ENCODE measurements around the gene TMEM191C. TPM values are rescaled to one million over a fixed set of nuclear protein-coding genes. Genes with fewer than 3 reads are reported as not detected.
"Not testable (repeated sequence)": the region's sequence is repeated elsewhere in the genome, so short reads cannot be mapped to it uniquely, and the experiment has no call there.

TMEM191C gene
- total and polyA plus RNA-seq, 3 experiments from 2014 or later: 0.64 to 2.2 (median 0.70) TPM

GRCh38 chr22:21489149-21489680 lies 22.0 kb downstream of the TMEM191C start:
- H3K4me1 Mint-ChIP-seq; H3K9me3 Mint-ChIP-seq; H3K27ac ChIP-seq (ENCODE audit: low read depth, low read length); H3K27ac Mint-ChIP-seq; DNase-seq; POLR2A ChIA-PET; H3K9me3 ChIP-seq (ENCODE audit: low read length); H3K36me3 Mint-ChIP-seq; H3K4me3 Mint-ChIP-seq; H3K27me3 Mint-ChIP-seq; H3K4me1 ChIP-seq (ENCODE audit: insufficient read depth, low read length); CTCF ChIA-PET; H3K4me3 ChIP-seq (ENCODE audit: low read length); H3K36me3 ChIP-seq (ENCODE audit: insufficient read depth, low read length); H3K27me3 ChIP-seq (ENCODE audit: insufficient read depth, low read length, poor library complexity, severe bottlenecking): not testable (repeated sequence)

GRCh38 chr22:21490556-21490955 lies 23.4 kb downstream of the TMEM191C start:
- H3K9me3 Mint-ChIP-seq; H3K4me3 ChIP-seq (ENCODE audit: low read length); H3K36me3 ChIP-seq (ENCODE audit: insufficient read depth, low read length); DNase-seq; H3K36me3 Mint-ChIP-seq; H3K9me3 ChIP-seq (ENCODE audit: low read length); H3K4me1 Mint-ChIP-seq; H3K27ac ChIP-seq (ENCODE audit: low read depth, low read length); POLR2A ChIA-PET; H3K4me1 ChIP-seq (ENCODE audit: insufficient read depth, low read length); H3K27me3 ChIP-seq (ENCODE audit: insufficient read depth, low read length, poor library complexity, severe bottlenecking); CTCF ChIA-PET; H3K27me3 Mint-ChIP-seq; H3K4me3 Mint-ChIP-seq: not testable (repeated sequence)
- H3K27ac Mint-ChIP-seq: peak overlapping the region in 1 of 8 donors; percentile 54

GRCh38 chr22:21492271-21492670 lies 25.1 kb downstream of the TMEM191C start:
- H3K9me3 Mint-ChIP-seq; DNase-seq; H3K27me3 ChIP-seq (ENCODE audit: insufficient read depth, low read length, poor library complexity, severe bottlenecking); H3K27ac Mint-ChIP-seq; H3K36me3 ChIP-seq (ENCODE audit: insufficient read depth, low read length); H3K27me3 Mint-ChIP-seq; H3K4me3 Mint-ChIP-seq; CTCF ChIA-PET; POLR2A ChIA-PET; H3K27ac ChIP-seq (ENCODE audit: low read depth, low read length); H3K9me3 ChIP-seq (ENCODE audit: low read length); H3K4me1 ChIP-seq (ENCODE audit: insufficient read depth, low read length); H3K36me3 Mint-ChIP-seq; H3K4me3 ChIP-seq (ENCODE audit: low read length); H3K4me1 Mint-ChIP-seq: not testable (repeated sequence)

GRCh38 chr22:21493789-21494782 lies 26.9 kb downstream of the TMEM191C start:
- H3K36me3 Mint-ChIP-seq; H3K4me3 ChIP-seq (ENCODE audit: low read length); H3K36me3 ChIP-seq (ENCODE audit: insufficient read depth, low read length); H3K9me3 ChIP-seq (ENCODE audit: low read length); H3K27ac Mint-ChIP-seq; H3K9me3 Mint-ChIP-seq; H3K27me3 Mint-ChIP-seq; H3K27me3 ChIP-seq (ENCODE audit: insufficient read depth, low read length, poor library complexity, severe bottlenecking); DNase-seq; CTCF ChIA-PET; H3K4me1 Mint-ChIP-seq; H3K4me1 ChIP-seq (ENCODE audit: insufficient read depth, low read length); H3K4me3 Mint-ChIP-seq; POLR2A ChIA-PET; H3K27ac ChIP-seq (ENCODE audit: low read depth, low read length): not testable (repeated sequence)

GRCh38 chr22:21497984-21498383 lies 30.8 kb downstream of the TMEM191C start:
- CTCF ChIA-PET; H3K36me3 ChIP-seq (ENCODE audit: insufficient read depth, low read length); H3K27ac Mint-ChIP-seq; DNase-seq; H3K4me3 Mint-ChIP-seq; POLR2A ChIA-PET; H3K4me1 ChIP-seq (ENCODE audit: insufficient read depth, low read length); H3K9me3 ChIP-seq (ENCODE audit: low read length); H3K27me3 Mint-ChIP-seq; H3K27me3 ChIP-seq (ENCODE audit: insufficient read depth, low read length, poor library complexity, severe bottlenecking); H3K4me3 ChIP-seq (ENCODE audit: low read length); H3K9me3 Mint-ChIP-seq; H3K27ac ChIP-seq (ENCODE audit: low read depth, low read length); H3K36me3 Mint-ChIP-seq; H3K4me1 Mint-ChIP-seq: not testable (repeated sequence)

- H3K4me3 Mint-ChIP-seq; POLR2A ChIA-PET; H3K4me1 Mint-ChIP-seq; H3K4me1 ChIP-seq (ENCODE audit: insufficient read depth, low read length); H3K9me3 ChIP-seq (ENCODE audit: low read length); H3K4me3 ChIP-seq (ENCODE audit: low read length); H3K36me3 ChIP-seq (ENCODE audit: insufficient read depth, low read length); DNase-seq; H3K9me3 Mint-ChIP-seq; H3K27me3 ChIP-seq (ENCODE audit: insufficient read depth, low read length, poor library complexity, severe bottlenecking); H3K36me3 Mint-ChIP-seq; CTCF ChIA-PET; H3K27ac ChIP-seq (ENCODE audit: low read depth, low read length); H3K27ac Mint-ChIP-seq; H3K27me3 Mint-ChIP-seq: not testable (repeated sequence)
These were observed 31.3 kb downstream of the TMEM191C start for GRCh38 chr22:21498489-21498888.

- DNase-seq: not testable (repeated sequence)
These were observed 32.7 kb downstream of the TMEM191C start for GRCh38 chr22:21499623-21500506.

GRCh38 chr22:21510397-21510796 lies 43.2 kb downstream of the TMEM191C start:
- H3K36me3 ChIP-seq (ENCODE audit: insufficient read depth, low read length); H3K27me3 Mint-ChIP-seq; H3K36me3 Mint-ChIP-seq; H3K9me3 ChIP-seq (ENCODE audit: low read length); H3K27me3 ChIP-seq (ENCODE audit: insufficient read depth, low read length, poor library complexity, severe bottlenecking); DNase-seq; H3K4me1 Mint-ChIP-seq; H3K27ac ChIP-seq (ENCODE audit: low read depth, low read length); H3K4me1 ChIP-seq (ENCODE audit: insufficient read depth, low read length); POLR2A ChIA-PET; H3K27ac Mint-ChIP-seq; CTCF ChIA-PET; H3K9me3 Mint-ChIP-seq; H3K4me3 Mint-ChIP-seq; H3K4me3 ChIP-seq (ENCODE audit: low read length): not testable (repeated sequence)

More at GRCh38 chr22:21499623-21500506, 32.7 kb downstream of the TMEM191C start:
- H3K9me3 ChIP-seq (ENCODE audit: low read length); H3K36me3 ChIP-seq (ENCODE audit: insufficient read depth, low read length); H3K27me3 ChIP-seq (ENCODE audit: insufficient read depth, low read length, poor library complexity, severe bottlenecking); H3K4me1 ChIP-seq (ENCODE audit: insufficient read depth, low read length); H3K4me3 ChIP-seq (ENCODE audit: low read length); CTCF ChIA-PET; H3K27me3 Mint-ChIP-seq; H3K36me3 Mint-ChIP-seq; H3K4me3 Mint-ChIP-seq; H3K27ac ChIP-seq (ENCODE audit: low read depth, low read length); H3K4me1 Mint-ChIP-seq; H3K27ac Mint-ChIP-seq; H3K9me3 Mint-ChIP-seq; POLR2A ChIA-PET: not testable (repeated sequence)

Data from CD8-positive, alpha-beta memory T cell (primary cell).